Testis (tissue), 3 donors: ENCODE measurements around the gene SPINDOC. TPM values are rescaled to one million over a fixed set of nuclear protein-coding genes. Genes with fewer than 3 reads are reported as not detected.

Experiments used
- DNase-seq: peaks from one replicate; pipeline ENCODE4 v3.0.0-alpha.2; 2019
- H3K27ac ChIP-seq, 2 donors: fragments of 200-600 bp; sonication (generic); one replicate each; pipeline ENCODE4 v1.5.1; 2019
- H3K27me3 ChIP-seq: fragments of 200-600 bp; sonication (generic); one replicate; pipeline ENCODE4 v1.5.1; 2019
- H3K36me3 ChIP-seq: fragments of 200-600 bp; sonication (generic); one replicate; pipeline ENCODE4 v1.5.1; 2017; ENCODE audit warnings: low read depth; ENCODE audit errors: missing control alignments
- H3K4me1 ChIP-seq: fragments of 200-600 bp; sonication (generic); one replicate; pipeline ENCODE4 v1.5.1; 2019
- H3K4me3 ChIP-seq, 2 donors: fragments of 200-600 bp; sonication (generic); one replicate each; pipeline ENCODE4 v1.5.1; 2017 to 2019
- H3K9me3 ChIP-seq: fragments of 200-600 bp; sonication (generic); one replicate; pipeline ENCODE4 v1.5.1; 2017
- POLR2A ChIP-seq: fragments of 450-650 bp; IDR thresholded peaks from one replicate; pipeline ENCODE4 v1.6.1; 2017; ENCODE audit warnings: antibody characterized with exemption, mild to moderate bottlenecking, moderate library complexity
- WGBS, 2 donors: methylation state at CpG; one replicate each; pipeline ENCODE4 v1.1.5; 2018; 5-methylcytosine and 5-hydroxymethylcytosine counted together
- intact Hi-C: fragments of 100-400 bp; cut with DNase I; formaldehyde crosslinking; loops from one replicate; pipeline ENCODE4 v1.15.1; 2023; ENCODE audit warnings: low total_unique reads
- polyA plus RNA-seq: library from polyadenylated mRNA; stranded (reverse); fragments of 350-450 nt; fragmentation: Illumina TruSeq; extraction: RNeasy Lipid Tissue Mini Kit (QIAGEN cat#74804); gene quantifications from one replicate; pipeline ENCODE4 v1.2.3, GENCODE V29; 2014; ENCODE audit warnings: low read depth, low replicate concordance; ENCODE audit not compliant: insufficient read depth
- total RNA-seq, 2 donors: library from RNA; depleted of rRNA; stranded (reverse); fragments of >200 nt; gene quantifications; one replicate each; pipeline ENCODE4 v1.2.3, GENCODE V29; 2016
- TF ChIP-seq, protein P1 (sequence below), 3 experiments: fragments of 450-650 bp in 2 of 3; fragments of 200-600 bp in 1 of 3; sonication (generic) in 1 of 3; IDR thresholded peaks; one replicate each; pipeline ENCODE4 v1.5.1; 2016 to 2019; ENCODE audit warnings: antibody characterized with exemption in 3 of 3, mild to moderate bottlenecking in 2 of 3, moderate library complexity in 1 of 3

The SPINDOC gene
- total and polyA plus RNA-seq, 3 donors from 2014 or later: 38.6 to 71.6 (median 45.1) TPM

DNA sequence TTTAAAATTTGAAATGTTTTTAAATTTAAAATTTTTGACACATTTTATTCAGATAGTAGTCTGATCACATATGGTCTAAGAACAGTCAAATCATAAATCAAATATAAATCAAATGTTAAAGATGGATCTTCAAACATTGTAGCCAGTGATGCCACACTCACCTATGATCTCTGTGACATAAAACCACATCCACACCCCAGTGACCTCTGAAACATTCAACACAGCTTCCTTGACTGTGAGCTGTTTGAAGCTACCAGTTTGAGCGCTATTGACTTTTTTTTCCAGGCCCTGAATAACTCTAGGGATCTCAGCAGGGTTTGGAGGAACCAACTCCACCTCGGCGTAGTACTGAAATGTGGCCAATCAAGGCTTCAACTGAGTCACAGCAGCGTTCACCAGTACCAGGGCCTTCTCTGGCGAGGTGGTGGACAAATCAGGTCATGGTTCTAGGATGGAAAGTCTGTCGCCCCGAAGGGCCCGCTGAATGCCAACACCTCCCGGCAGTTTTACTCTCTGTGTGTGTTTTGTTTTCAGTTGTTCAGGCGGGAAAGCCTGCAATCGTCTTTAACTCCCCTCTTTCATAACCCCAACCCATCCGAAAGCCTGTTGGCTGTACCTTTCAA lies 21.4 kb downstream of the SPINDOC start:
- no peak for DNase-seq
- intact Hi-C loops: loop anchor here (5.0 to 10.0 kb wide), 2 partner anchors 113 to 320 kb away; no protein-coding TSS in a partner anchor
- Histone ChIP-seq H3K9me3 (no peaks in the 10 kb centered on the region), H3K27ac (no peak overlapping the region), H3K27me3 (no peaks in the 10 kb centered on the region), H3K4me3 (no peak overlapping the region), H3K4me1 (peaks cover 11% of the 10 kb centered on the region), H3K36me3 (no peaks in the 10 kb centered on the region)
- 91 to 92% methylated on average over 12 of the region's 12 CpGs for WGBS, 2 donors
- TF ChIP-seq POLR2A: no peak
- TF ChIP-seq, protein P1, sequence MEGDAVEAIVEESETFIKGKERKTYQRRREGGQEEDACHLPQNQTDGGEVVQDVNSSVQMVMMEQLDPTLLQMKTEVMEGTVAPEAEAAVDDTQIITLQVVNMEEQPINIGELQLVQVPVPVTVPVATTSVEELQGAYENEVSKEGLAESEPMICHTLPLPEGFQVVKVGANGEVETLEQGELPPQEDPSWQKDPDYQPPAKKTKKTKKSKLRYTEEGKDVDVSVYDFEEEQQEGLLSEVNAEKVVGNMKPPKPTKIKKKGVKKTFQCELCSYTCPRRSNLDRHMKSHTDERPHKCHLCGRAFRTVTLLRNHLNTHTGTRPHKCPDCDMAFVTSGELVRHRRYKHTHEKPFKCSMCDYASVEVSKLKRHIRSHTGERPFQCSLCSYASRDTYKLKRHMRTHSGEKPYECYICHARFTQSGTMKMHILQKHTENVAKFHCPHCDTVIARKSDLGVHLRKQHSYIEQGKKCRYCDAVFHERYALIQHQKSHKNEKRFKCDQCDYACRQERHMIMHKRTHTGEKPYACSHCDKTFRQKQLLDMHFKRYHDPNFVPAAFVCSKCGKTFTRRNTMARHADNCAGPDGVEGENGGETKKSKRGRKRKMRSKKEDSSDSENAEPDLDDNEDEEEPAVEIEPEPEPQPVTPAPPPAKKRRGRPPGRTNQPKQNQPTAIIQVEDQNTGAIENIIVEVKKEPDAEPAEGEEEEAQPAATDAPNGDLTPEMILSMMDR (IDR thresholded peaks at IDR 0.05): no peak

DNA sequence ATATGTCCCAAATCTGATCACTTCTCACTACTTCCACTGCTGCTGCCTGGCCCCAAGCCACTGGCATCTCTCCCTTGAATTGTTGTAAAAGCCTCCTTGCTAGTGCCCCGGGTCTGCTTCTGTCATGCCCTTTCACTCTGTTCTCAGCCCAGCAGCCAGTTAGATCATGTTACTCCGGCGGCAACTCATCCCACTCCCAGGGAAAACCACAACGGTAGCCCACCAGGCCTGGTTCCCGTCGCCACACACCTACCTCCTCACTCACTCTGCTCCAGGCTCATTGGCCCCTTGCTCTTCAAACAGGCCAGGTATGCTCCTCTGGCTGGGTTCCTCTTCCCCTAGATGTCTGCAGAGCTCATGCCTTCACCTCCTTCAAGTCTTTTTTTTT lies 21.9 kb downstream of the SPINDOC start:
- Histone ChIP-seq H3K9me3 (no peaks in the 10 kb centered on the region), H3K27me3 (no peaks in the 10 kb centered on the region), H3K36me3 (no peaks in the 10 kb centered on the region), H3K27ac (no peak overlapping the region), H3K4me3 (no peak overlapping the region), H3K4me1 (peaks cover 12% of the 10 kb centered on the region)
- no peak for DNase-seq
- intact Hi-C loops: loop anchor here (5.0 to 10.0 kb wide), 2 partner anchors 112 to 320 kb away; no protein-coding TSS in a partner anchor
- no peak for TF ChIP-seq POLR2A
- TF ChIP-seq, protein P1 (IDR thresholded peaks at IDR 0.05): no peak
- 78 to 83% methylated on average over 6 of the region's 6 CpGs for WGBS, 2 donors

DNA sequence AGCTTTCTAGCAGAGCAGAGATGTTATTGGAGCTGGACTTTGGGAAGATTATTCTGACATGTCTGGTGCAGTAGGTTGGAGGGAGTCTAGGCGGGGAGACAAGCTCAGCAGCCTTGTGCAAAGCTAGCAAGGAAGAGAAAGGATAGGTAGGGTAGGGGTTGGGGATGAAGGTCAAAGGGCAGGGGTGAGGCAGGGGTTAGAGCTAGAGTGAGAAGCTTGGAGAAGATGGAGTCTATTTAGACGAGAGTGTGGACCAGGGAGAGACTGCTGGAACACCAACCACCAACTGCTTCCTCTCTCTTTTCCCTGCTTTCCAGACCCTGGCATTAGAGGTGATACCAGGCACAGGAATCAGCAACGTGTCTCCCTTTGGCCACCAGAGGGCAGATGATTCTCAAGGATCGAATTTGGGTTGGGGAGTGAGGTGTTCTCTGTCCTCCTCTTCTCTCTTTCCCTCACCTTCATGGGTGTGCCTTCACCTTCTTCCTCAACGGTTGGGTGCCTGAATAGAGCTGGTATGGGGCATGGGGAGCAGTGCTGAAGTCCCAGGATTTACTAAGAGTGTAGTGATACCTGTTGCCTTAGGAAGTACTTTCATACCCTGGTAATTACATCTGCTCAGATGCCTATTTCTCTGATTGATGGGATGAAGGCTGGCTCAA lies 23.9 kb downstream of the SPINDOC start:
- H3K36me3 ChIP-seq: no peaks in the 10 kb centered on the region
- no peak for TF ChIP-seq POLR2A
- TF ChIP-seq, protein P1 (IDR thresholded peaks at IDR 0.05): peak; percentile 85 to 96 (median 95)
- WGBS, 2 donors: 20 to 30% methylated on average over 5 of the region's 5 CpGs
- H3K4me3 ChIP-seq: no peak overlapping the region
- H3K27ac ChIP-seq: peak overlapping the region in 1 of 2 donors; percentile 26
- H3K9me3 ChIP-seq: no peaks in the 10 kb centered on the region
- no peaks in the 10 kb centered on the region for H3K27me3 ChIP-seq
- H3K4me1 ChIP-seq: peaks cover 23% of the 10 kb centered on the region
- intact Hi-C loops: loop anchor here (5.0 to 10.0 kb wide), 2 partner anchors 110 to 318 kb away; no protein-coding TSS in a partner anchor
- peak; percentile 90 for DNase-seq

DNA sequence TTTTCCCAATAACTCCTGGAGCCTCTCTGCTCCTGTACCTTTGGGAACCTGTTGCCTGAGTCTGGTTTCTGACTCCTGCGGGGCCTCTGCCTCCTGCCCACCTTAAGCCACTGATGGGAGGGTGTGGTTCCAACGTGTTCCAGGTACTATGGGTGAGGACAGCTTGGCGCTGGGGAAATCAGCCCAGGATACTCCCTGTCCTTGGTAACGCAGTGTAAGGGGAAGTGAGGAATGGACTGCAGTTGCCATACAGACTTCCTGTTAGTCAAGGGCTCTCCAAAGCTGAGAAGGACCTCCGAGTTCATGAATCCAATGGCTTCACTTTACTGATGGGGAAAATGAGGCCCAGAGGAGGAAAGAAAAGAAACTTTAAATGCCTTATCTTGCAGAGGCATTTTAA lies 24.5 kb downstream of the SPINDOC start:
- no peak for TF ChIP-seq POLR2A
- TF ChIP-seq, protein P1 (IDR thresholded peaks at IDR 0.05): no peak
- no peaks in the 10 kb centered on the region for H3K27me3 ChIP-seq
- DNase-seq: no peak
- no peaks in the 10 kb centered on the region for H3K36me3 ChIP-seq
- H3K4me3 ChIP-seq: no peak overlapping the region
- intact Hi-C loops: loop anchor here (5.0 to 10.0 kb wide), 2 partner anchors 110 to 317 kb away; no protein-coding TSS in a partner anchor
- no peaks in the 10 kb centered on the region for H3K9me3 ChIP-seq
- H3K27ac ChIP-seq: peak overlapping the region; percentile 86 to 92
- WGBS, 2 donors: 26 to 36% methylated on average over 5 of the region's 5 CpGs
- H3K4me1 ChIP-seq: peaks cover 23% of the 10 kb centered on the region
